Hepatocyte (in vitro differentiated cells): ENCODE data around the gene ZNF831.

Experiments
- CTCF ChIP-seq: fragments of 200-600 bp; sonication (generic); IDR thresholded peaks from 2 replicates; pipeline ENCODE4 v1.5.1; 2016; ENCODE audit warnings: antibody characterized with exemption, mild to moderate bottlenecking; ENCODE audit not compliant: poor library complexity
- EZH2phosphoT487 ChIP-seq: fragments of 200-600 bp; sonication (generic); IDR thresholded peaks from one replicate; pipeline ENCODE4 v1.6.1; 2018; ENCODE audit warnings: antibody characterized with exemption, mild to moderate bottlenecking, low read depth, moderate library complexity; ENCODE audit not compliant: unreplicated experiment, severe bottlenecking

- TF ChIP-seq CTCF, result no peak
- no peak for TF ChIP-seq EZH2phosphoT487
Measured at GRCh38 chr20:59270380-59270779, 106.8 kb downstream of the ZNF831 start.
